Activated T-cell treated with anti-CD3 and anti-CD28 coated beads, Interleukin-2, amount 50 U/mL, for 48 hours (primary cell): ENCODE data around the gene ZNF653.

Experiments
- DNase-seq, 2 experiments: peaks; one replicate each; pipeline ENCODE4 v3.0.0-alpha.2; 2020

ZNF653 gene, protein sequence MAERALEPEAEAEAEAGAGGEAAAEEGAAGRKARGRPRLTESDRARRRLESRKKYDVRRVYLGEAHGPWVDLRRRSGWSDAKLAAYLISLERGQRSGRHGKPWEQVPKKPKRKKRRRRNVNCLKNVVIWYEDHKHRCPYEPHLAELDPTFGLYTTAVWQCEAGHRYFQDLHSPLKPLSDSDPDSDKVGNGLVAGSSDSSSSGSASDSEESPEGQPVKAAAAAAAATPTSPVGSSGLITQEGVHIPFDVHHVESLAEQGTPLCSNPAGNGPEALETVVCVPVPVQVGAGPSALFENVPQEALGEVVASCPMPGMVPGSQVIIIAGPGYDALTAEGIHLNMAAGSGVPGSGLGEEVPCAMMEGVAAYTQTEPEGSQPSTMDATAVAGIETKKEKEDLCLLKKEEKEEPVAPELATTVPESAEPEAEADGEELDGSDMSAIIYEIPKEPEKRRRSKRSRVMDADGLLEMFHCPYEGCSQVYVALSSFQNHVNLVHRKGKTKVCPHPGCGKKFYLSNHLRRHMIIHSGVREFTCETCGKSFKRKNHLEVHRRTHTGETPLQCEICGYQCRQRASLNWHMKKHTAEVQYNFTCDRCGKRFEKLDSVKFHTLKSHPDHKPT

DNA sequence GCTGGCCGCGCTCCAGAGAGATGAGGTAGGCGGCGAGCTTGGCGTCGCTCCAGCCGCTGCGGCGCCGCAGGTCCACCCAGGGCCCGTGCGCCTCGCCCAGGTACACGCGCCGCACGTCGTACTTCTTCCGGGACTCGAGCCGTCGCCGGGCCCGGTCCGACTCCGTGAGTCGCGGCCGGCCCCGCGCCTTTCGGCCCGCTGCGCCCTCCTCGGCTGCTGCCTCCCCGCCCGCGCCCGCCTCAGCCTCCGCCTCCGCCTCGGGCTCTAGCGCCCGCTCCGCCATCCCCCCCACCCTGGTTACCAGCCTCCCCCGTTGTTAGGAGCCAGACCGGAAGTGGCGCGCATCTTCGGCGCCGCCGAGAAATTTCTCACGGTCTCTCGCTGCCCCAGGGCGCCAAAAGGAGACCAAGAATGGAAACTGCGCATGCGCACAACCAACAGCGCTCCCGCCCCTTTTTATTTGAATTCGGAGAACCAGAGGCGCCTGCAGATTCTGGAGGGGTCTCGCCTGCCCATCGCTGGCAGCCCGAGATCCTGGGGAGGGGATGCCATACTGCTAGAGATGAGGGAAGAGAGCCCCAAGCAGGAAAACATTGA lies at the start of gene ZNF653:
ZNF653 (minus strand) TSS at position 336 of the 597 bp plus-strand sequence; CDS start at position 283, 53 bp downstream.
- peak; percentile 96 to 97 for DNase-seq

DNA sequence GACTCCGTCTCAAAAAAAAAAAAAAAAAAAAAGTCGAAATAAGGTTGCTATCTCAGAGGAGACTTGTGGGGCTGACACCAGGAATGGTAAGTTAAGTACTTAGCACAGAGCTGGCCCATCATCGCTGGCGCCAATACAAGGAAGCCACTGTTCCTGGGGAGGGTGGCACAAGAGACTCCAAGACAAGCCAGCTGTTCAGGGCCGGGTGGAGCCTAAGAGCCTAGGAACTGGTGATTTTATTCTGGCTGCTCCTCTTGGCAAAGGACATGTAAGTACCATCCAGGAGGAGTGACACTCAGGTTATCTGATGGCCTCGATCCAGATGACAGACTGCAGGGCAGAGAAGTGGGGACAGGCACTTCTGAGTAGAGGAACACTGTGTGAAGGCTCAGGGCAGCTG lies 49.6 kb upstream of the ZNF653 start:
- DNase-seq: no peak

DNA sequence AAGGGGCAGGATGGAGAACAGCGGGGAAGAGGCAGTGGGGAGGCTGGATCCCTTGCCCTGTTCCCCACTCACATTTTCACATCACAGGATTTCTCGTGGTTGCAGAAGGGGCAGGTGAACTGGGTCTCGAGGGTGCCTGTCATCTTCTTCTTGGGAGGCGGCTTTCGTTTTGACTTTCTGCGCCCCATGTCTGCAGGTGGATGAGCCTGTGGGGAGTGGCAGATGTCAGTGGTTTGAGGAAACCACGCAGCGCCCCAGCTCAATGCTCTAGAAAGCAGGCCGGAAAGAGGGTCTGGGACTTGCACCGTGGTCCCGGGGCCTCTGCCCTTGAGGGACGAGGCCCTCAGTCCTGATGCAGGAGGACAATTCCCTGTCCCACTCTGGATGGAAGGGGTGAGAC lies 48.5 kb upstream of the ZNF653 start:
- DNase-seq: peak in 1 of 2 experiments; percentile 44

DNA sequence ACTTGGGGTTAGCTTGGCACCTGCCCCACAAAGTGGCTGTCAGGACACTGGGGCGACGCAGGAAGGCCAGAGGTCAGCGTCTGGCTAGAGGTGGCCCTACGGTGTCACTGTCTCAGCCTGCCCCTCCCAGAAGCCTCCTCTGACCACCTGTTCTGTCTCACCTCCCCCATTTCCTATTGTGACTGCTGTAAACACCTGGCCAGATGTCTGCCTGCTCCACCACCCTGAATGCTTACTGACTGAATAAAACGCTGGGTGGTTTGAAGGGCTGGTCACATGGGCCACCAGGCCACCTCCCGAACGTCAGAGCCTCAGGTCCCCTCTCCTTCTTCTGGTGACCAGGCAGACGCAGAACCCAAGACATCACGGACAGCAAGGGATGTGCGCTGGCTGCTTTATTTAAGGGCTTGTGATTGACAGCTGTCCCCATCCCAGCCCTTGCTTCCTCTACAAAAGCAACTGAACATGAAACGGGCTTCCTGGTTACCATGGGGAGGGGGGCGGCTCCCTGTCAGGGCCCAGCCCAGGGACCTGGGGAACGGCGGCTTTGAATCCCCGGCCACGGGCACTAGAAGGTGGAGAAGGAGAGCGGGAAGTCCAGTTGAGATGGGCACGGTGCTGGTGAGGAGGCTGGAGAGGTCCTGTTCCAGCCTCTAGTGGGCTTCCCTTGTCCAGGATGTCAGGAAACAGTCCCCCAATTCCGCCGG lies 47.2 kb upstream of the ZNF653 start:
- DNase-seq: no peak

DNA sequence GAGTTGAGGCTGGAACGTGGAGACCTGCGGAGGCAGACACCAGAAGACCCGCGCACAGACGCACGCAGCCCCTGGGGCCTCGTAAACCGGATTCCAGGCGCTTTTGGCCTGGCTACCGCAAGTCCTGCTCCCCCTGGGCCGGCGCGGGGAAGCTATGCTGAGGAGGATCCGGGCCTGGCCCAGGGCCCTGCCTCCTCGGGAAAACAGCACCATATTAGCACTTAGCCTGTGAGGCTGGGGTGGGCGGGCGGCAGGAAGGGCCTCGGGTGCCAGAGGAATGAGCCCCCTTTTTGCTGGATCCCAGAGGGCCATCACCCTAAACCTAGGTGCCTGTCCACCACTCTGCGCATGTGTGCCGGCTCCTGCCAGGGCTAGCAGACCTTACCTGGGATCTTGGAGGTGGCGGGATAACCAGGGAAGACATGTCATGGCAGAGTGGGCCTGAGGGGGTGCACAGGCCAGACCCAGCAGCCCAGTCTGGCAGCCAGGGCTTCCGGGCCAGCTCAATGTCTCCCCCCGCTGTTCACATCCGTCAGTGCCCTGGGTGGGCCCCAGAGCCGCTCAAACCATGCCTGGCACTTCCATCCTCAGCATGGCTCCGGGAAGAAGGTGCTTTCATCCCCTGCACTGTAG lies 46.1 kb upstream of the ZNF653 start:
- no peak for DNase-seq

DNA sequence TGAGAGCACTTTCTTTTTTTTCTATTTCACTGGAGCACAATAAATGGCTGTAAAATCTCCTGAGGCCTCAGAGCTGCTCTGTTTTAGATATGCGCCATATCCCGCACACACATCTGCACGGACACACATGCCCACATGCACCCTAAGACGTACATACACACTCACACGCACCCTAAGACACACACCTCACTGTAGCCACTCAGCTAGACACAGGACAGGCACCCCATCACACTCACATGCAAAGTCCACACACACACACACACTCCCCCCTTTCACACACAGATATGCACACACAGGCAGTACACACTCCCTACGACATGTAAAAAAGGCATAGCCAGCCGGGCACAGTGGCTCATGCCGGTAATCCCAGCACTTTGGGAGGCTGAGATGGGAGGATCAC lies 44.6 kb upstream of the ZNF653 start:
- no peak for DNase-seq

DNA sequence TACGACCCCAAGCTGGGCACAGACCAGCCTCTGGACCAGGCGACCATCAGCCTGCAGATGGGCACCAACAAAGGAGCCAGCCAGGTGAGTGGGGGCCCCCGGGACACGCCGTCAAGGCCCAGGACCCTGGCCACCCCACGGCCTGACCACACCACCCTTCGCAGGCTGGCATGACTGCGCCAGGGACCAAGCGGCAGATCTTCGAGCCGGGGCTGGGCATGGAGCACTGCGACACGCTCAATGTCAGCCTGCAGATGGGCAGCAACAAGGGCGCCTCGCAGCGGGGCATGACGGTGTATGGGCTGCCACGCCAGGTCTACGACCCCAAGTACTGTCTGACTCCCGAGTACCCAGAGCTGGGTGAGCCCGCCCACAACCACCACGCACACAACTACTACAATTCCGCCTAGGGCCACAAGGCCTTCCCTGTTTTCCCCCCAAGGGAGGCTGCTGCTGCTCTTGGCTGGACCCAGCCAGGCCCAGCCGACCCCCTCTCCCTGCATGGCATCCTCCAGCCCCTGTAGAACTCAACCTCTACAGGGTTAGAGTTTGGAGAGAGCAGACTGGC lies 43.8 kb upstream of the ZNF653 start:
- no peak for DNase-seq

DNA sequence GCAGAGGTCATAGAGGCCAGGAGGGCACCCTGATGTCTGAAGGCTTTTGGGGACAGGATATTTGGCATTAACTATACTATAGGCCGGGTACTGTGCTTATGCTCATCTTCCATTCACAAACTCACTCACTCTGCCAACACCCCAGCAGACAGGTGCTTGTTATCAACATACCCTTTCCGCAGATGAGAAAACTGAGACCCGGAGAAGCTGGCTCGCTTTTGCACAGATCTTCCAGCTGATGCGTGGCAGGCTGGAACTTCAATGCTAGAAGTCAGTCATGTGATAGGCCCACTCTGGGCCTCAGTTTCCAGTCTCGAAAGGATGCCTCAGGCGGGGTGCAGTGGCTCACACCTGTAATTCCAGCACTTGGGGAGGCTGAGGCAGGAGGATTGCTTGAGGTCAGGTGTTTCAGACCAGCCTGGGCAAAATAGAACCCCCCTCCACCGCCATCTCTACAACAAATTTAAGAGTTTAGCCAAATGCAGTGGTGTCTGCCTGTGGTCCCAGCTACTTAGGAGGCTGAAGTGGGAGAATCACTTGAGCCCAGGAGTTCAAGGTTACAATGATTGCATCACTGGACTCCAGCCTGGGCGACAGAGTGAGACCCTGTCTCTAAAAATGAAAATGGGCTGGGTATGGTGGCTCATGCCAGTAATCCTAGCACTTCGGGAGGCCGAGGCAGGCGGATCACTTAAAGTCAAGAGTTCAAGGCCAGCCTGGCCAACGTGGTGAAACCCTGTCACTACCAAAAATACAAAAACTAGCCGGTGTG lies 42.5 kb upstream of the ZNF653 start:
- no peak for DNase-seq

DNA sequence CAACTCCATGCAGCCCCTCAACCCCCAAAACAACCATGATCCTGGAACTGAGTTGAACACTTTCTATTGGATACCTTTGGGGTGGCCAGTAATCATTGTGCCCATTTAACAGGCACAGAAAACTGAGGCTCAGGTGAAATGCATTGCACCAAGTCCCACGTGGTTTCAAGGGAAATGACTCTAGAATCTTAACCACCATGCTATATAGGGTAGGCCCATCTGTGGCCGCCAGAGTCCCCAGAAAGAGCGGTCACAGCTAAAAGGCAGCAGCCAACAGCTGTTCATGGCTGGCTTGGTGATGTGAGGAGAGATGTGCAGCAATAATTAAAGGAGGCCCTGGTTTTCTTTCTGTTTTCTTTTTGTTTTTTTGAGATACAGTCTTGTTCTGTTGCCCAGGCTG lies 35.6 kb upstream of the ZNF653 start:
- no peak for DNase-seq

DNA sequence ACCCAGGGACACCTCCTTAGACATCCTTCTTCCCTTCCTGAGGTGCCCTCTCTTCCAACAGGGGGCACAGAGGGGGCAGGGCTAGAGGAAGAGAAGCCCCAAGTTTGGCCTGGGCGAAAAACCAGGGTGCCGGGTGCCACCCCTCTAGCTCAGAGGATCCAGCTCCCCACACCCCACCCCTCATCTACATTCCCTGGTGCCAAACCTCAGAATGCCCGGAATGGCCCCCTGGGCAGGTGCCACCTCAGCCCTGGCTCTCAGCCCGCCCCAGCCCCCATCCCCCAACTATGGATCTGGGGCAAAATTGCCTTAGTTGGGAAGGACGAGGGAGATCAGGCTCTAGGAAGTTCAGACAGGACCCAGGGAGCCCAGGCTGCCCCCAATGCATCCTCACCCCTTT lies 35.0 kb upstream of the ZNF653 start:
- DNase-seq: no peak

DNA sequence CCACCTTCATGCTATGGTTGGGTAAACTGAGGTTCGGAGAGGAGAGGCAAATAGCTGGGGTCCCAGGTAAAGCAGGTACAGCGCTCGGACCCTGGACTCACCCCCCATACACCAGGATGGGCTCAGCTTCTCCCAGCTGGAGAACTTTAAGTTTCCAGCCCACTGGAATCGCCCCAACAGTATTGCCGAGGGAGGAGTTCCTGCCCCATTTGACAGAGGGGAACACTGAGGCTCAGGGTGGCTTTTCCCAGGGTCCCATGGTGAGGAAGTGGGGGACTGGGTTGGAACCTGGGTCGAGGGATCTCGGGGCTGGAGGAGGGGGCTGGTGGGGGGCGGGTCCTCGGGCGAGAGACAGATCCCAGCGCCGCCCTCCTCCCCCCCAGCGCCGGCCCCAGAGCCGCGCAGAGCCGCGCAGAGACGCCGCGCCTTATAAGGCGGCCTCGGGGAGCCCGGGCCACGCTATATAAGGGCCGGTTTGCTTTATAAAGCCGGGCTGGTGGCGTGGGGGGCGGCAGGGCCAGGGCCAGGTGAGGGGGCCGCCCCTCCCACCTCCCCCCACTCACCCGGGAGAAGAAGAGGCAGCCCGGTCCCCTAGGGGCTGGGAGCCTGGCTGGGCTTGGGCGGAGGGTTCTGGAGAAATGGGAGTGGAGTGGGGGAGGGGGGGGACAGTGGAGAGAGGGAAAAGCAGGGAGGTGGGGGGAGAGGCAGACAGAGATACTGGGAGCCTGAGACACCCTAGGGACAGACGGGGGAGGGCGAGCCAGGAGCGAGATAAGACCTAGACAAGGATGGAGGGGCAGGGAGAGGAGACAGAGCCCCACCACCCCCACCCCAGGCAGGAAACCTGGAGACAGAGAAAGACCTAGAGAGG lies 34.1 kb upstream of the ZNF653 start:
- DNase-seq: no peak

DNA sequence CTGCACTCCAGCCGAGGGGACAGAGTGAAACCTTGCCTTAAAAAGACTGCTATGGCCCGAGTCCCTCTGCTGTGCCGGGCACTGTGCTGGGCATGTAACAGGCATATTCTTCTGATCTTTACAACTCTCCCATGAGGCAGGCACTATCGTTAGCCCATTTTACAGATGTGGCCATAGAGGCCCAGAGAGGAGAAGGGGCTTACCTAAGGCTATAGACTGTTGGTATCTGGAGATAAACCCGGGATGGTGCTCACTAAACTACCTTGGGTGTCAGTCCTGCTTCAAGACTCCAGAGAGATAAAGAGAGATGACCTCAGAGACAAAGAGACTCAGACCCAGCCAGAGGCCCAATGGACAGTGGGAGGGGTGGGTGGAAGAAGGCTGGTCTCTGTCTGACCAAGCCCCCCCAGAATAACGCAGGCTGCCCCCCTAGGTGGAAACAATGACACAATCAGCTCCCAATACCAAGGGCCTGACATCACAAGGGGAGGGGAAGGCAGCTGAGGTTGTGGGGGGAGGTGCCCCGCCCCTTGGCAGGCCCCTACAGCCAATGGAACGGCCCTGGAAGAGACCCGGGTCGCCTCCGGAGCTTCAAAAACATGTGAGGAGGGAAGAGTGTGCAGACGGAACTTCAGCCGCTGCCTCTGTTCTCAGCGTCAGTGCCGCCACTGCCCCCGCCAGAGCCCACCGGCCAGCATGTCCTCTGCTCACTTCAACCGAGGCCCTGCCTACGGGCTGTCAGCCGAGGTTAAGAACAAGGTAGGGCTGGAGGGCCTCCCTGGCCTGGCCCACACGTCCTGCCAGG lies 32.8 kb upstream of the ZNF653 start, which contains the start of gene CNN1:
CNN1 (plus strand) TSS at position 620 of the 805 bp plus-strand sequence; CDS start at position 697, 77 bp downstream.
- no peak for DNase-seq

DNA sequence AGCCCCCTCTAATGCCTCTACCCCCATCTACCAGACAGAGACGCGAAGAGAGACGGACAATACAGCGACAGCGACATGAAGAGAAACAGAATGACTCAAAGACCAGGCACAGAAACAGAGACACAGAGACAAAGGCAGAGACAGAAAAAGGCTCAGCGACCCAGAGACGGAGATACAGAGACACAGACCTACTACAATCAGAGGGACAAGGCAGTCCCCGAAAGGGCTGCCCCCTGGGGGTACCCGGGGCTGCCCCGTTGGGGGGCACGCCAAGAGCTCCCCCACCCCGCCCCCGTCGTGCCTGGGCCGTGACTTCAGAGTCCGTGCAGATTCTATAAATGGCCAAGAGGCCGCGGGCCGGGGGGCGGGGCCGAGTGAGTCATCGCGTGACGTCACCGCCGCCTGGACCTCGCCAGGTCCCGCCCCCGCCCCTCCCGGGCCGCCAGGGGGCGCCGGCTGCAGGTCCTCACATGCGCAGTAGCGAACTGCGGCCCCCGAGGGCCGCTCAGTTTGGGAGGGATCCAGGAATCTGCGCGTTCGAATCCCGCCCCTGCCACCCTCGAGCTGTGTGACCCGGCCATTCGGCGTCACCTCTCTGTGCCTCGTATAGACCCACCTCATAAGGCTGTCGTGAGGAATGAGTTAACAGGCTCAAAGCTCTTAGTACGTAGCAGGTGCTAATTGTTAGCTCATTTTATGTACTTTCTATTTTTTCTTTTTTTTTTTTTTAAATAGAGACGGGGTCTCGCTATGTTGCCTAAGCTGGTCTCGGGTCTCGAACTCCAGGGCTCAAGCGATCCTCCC lies 30.4 kb upstream of the ZNF653 start:
- DNase-seq: peak; percentile 91 to 93

DNA sequence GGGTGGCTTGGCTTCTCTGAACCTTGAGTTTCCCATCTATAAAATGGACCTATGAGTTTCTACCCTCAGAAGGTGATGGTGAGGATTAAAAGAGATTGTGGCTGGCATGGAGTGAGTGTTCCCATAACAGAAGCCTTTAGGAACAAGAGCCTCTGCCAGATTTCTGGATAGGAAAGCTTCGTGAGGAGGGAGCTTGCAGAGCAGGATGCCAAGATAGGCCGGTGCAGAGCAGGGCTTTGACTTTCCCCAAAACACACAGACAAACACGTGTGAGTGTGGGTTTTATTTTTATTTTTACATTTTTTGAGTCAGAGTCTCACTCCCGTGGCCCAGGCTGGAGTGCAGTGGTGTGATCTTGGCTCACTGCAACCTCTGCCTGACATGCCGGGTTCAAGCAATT lies 29.3 kb upstream of the ZNF653 start:
- no peak for DNase-seq

DNA sequence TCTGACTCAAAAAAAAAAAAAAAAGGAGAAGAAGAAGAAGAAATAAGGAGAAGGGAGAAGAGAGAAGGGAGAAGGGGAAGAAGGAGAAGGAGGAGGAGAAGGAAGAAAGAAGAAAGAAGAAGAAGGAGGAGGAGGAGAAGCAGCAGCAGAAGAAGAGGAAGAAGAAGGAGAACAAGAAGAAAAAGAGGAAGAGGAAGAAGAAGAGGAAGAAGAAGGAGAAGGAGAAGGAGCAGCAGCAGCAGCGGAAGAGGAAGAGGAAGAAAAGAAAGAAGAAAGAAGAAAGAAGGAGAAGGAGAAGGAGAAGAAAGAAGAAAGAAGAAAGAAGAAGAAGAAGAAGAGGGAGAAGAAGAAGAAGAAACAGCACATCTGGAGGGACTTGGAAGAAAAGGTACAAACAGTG lies 28.9 kb upstream of the ZNF653 start:
- no peak for DNase-seq

DNA sequence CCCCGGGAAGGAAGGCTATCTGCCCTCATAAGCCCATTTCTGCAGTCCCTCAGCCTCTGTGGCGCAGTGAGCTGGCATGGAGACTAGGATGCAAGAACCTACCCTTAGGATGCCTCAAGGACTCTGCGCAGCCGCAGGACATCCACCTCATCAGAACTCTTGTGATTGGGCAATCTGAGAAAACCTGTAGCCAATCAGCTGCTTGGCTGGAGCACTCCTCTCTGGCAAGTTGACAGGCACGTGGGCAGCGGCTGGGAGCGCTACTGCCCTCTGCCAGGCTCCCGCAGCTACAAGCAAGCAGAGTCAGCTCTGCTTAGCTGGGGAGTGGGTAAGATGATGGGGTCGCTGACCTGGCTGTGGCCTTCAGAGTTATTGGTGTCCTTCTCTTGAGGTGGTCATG lies 24.8 kb upstream of the ZNF653 start:
- peak; percentile 63 to 73 for DNase-seq

DNA sequence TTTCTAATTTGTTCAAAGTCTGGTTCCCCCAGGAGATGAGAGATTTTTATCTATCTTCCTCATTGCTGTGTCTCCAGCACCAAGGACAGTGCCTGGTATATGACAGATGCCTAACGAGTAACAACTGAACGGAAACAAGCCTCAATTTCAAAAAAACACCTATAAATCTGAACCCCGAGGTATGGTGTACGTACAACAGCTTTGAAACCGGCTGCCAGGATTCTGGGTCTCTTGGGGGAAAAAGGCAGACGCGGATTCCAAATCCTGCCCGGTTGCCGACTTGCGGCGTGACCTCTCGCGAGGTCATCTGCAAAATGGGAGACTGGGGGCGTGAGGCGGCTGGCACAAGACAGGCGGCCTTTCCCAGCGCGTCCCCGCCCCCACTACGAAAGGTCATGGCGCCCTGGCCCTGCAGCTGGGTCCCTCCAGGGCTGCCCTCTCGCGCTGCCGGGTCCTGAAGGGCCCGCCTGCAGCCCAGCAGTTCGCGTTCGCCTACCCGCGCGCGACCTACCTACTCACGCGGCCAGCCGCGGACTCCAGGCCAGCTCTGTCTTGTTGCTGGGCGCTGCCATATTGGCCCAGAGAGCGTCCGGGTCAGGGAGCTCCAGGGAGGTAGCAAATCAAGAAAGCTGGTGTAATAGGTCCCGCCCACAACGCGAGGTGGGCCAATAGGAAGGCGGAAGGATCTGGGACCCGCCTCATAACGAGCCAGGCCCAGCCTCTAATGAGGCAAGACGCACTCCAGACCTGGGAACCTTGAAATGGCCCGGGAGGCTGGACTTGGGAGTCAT lies 23.1 kb upstream of the ZNF653 start, which contains the start of gene ECSIT:
ECSIT (minus strand) TSS at position 584 of the 791 bp plus-strand sequence. CDS start 9,964 bp downstream, outside the sequence.
- peak; percentile 96 for DNase-seq

DNA sequence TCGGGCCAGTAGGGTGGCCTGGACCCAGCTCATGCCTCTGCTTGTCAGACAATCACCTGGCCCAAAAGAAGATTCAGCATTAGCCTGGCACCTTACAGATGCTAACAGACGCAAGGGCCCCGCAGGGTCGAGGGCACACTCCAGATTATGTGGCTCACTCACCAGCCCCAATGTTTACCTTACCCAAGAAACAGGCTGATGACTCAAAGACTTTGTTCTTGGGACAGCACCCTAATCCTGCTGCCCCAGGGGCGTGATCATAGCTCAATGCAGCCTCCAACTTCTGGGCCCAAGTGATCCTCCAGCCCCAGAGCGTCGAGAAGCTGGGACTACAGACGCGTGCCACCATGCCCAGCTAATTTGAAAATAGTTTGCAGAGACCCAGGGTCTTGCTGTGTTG lies 13.5 kb upstream of the ZNF653 start:
- DNase-seq: no peak
